GM20000 (cell line): ENCODE results near the gene MAMLD1.

Experiments
- DNase-seq: peaks from one replicate; pipeline ENCODE4 v3.0.0; 2012; ENCODE audit warnings: low spot score
- CTCF ChIP-seq: IDR thresholded peaks from 2 replicates; pipeline ENCODE4 v1.5.1; 2012; ENCODE audit warnings: mild to moderate bottlenecking, control low read depth; ENCODE audit errors: extremely low read depth, missing control alignments

The MAMLD1 gene

GRCh38 chrX:150529587-150529986 is 166.5 kb downstream of the MAMLD1 start:
- DNase-seq: no peak
- no peak for TF ChIP-seq CTCF

GRCh38 chrX:150530821-150531220 is 167.7 kb downstream of the MAMLD1 start:
- no peak for DNase-seq
- no peak for TF ChIP-seq CTCF

- no peak for TF ChIP-seq CTCF
- DNase-seq: no peak
Measured at GRCh38 chrX:150531467-150531866, 168.3 kb downstream of the MAMLD1 start.

- DNase-seq: no peak
- no peak for TF ChIP-seq CTCF
Measured at GRCh38 chrX:150533863-150534262, 170.7 kb downstream of the MAMLD1 start.

GRCh38 chrX:150536455-150537116 is 173.5 kb downstream of the MAMLD1 start:
- TF ChIP-seq CTCF: no peak
- no peak for DNase-seq

GRCh38 chrX:150537851-150538250 is 174.7 kb downstream of the MAMLD1 start:
- DNase-seq: no peak
- no peak for TF ChIP-seq CTCF

- no peak for DNase-seq
- TF ChIP-seq CTCF: no peak
Measured at GRCh38 chrX:150540965-150541364, 177.8 kb downstream of the MAMLD1 start.
